Nephron progenitor cell (in vitro differentiated cells): Measurements from ENCODE around the gene PKIG.

ENCODE experiments used
- DNase-seq: peaks from one replicate; pipeline ENCODE4 v3.0.0; 2021
- H3K27ac Mint-ChIP-seq: 2 replicates; pipeline ENCODE4 v1.8.0; 2021; ENCODE audit warnings: mild to moderate bottlenecking, moderate library complexity, mixed read lengths
- H3K27me3 Mint-ChIP-seq: 2 replicates; pipeline ENCODE4 v1.8.0; 2021; ENCODE audit warnings: mild to moderate bottlenecking, low read depth, mixed read lengths; ENCODE audit not compliant: poor library complexity
- H3K36me3 Mint-ChIP-seq: 2 replicates; pipeline ENCODE4 v1.8.0; 2021; ENCODE audit warnings: low read depth, mixed read lengths
- H3K4me1 Mint-ChIP-seq: 2 replicates; pipeline ENCODE4 v1.8.0; 2021; ENCODE audit warnings: mixed read lengths
- H3K4me3 Mint-ChIP-seq: 2 replicates; pipeline ENCODE4 v1.8.0; 2021; ENCODE audit warnings: mild to moderate bottlenecking, moderate library complexity, mixed read lengths
- H3K9me3 Mint-ChIP-seq: 2 replicates; pipeline ENCODE4 v1.8.0; 2021; ENCODE audit warnings: mild to moderate bottlenecking, moderate library complexity, mixed read lengths
- CTCF ChIP-seq: fragments of 200-600 bp; sonication (generic); IDR thresholded peaks from 2 replicates; pipeline ENCODE4 v1.5.0; 2021; ENCODE audit warnings: antibody characterized with exemption

Gene PKIG

DNA sequence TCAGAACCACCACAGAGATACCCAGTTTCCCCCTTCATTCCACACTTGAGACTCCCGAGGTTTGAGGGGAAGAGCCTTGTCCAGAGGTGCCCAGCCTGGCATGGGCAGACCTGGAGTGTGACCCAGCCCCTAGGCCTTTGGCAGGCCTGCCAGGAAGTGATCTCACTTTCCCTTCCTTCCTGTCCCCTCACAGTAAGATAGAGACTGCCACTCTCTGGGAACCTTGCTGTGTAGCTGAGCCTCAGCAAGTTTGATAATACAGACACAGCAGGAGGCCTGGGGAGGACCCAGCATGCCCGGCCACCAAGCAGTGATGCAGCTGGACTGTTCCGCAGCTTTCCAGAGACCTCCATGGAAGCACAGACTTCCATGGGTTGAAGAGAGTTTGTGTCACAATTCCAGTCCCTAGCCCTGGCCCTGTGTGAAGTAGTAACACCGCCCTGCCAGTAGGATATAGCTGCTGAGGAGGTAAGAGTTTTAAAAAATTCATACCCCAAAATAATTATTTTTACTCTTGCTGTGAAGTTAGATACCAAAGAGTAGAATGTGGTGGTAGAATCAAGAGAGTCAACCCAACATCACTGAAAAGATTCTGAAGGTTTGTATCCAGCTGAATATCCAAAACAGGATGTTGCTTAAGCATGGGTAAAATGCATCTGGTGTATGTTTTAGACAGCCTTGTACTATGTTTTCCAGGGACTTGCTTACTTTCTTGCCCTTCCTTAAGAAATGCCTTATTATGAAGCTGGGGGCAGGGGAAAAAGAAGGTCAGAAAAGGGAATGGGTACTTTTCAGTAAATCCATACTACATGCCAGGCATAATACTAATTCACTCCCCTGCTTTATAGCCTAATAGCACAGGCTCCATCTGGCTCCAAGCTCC, 16.3 kb downstream of the PKIG start:
- TF ChIP-seq CTCF: no peak
- Mint-ChIP-seq H3K4me3 (no peak overlapping the region), H3K27me3 (no peaks in the 10 kb centered on the region), H3K27ac (no peak overlapping the region), H3K36me3 (no peaks in the 10 kb centered on the region), H3K4me1 (no peaks in the 10 kb centered on the region), H3K9me3 (no peaks in the 10 kb centered on the region)
- DNase-seq: no peak

GRCh38 chr20:44599715-44600114, 17.3 kb downstream of the PKIG start:
- no peaks in the 10 kb centered on the region for H3K36me3 Mint-ChIP-seq
- H3K9me3 Mint-ChIP-seq: no peaks in the 10 kb centered on the region
- peak overlapping the region; percentile 26 for H3K27ac Mint-ChIP-seq
- no peak for TF ChIP-seq CTCF
- H3K27me3 Mint-ChIP-seq: no peaks in the 10 kb centered on the region
- H3K4me3 Mint-ChIP-seq: no peak overlapping the region
- H3K4me1 Mint-ChIP-seq: no peaks in the 10 kb centered on the region
- DNase-seq: no peak

- no peak for DNase-seq
- TF ChIP-seq CTCF: no peak
- Mint-ChIP-seq H3K27ac (peak overlapping the region; percentile 26), H3K9me3 (no peaks in the 10 kb centered on the region), H3K36me3 (no peaks in the 10 kb centered on the region), H3K27me3 (no peaks in the 10 kb centered on the region), H3K4me1 (no peaks in the 10 kb centered on the region), H3K4me3 (no peak overlapping the region)
Measured at GRCh38 chr20:44600301-44600700, 17.9 kb downstream of the PKIG start.

DNA sequence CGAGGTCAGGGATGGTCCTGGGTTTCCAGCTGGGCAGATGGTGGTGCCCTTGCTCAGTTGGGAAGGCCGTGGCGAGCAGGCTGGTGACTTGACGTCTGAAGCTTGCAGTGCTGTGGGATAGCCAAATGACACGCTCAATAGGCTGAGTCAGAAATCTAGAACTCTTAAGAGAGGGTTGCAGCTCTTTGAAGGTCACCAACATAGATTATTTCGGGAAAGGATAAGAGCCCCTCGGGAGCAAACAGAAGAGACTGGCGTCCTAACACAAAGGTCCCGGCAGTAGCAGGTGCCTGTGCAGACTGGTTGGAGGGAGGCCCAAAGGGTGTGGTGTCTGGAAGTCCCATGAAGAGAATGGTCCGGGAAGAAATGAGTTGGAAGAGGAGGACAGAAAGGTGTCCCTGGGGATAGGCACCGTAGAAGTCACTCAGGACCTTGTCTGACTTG, 18.4 kb downstream of the PKIG start:
- Mint-ChIP-seq H3K36me3 (peaks cover under 1% of the 10 kb centered on the region), H3K4me3 (no peak overlapping the region), H3K27ac (peak overlapping the region; percentile 84), H3K4me1 (no peaks in the 10 kb centered on the region), H3K9me3 (no peaks in the 10 kb centered on the region), H3K27me3 (no peaks in the 10 kb centered on the region)
- TF ChIP-seq CTCF: no peak
- DNase-seq: no peak

- Mint-ChIP-seq H3K4me3 (no peak overlapping the region), H3K27ac (no peak overlapping the region), H3K36me3 (peaks cover 5% of the 10 kb centered on the region), H3K4me1 (no peaks in the 10 kb centered on the region), H3K27me3 (no peaks in the 10 kb centered on the region), H3K9me3 (no peaks in the 10 kb centered on the region)
- DNase-seq: no peak
- TF ChIP-seq CTCF: no peak
Measured at GRCh38 chr20:44601236-44601671, 18.9 kb downstream of the PKIG start.

- Mint-ChIP-seq H3K4me1 (no peaks in the 10 kb centered on the region), H3K27me3 (no peaks in the 10 kb centered on the region), H3K27ac (no peak overlapping the region), H3K9me3 (no peaks in the 10 kb centered on the region), H3K4me3 (no peak overlapping the region), H3K36me3 (peaks cover 6% of the 10 kb centered on the region)
- TF ChIP-seq CTCF: no peak
- no peak for DNase-seq
Measured at GRCh38 chr20:44601801-44602204, 19.4 kb downstream of the PKIG start.
